NCI-H1436 treated with DMSO at 0.1 percent for 48 hours (cell line): ENCODE data around the gene RCOR3.
"Not testable (repeated sequence)": the region's sequence is repeated elsewhere in the genome, so short reads cannot be mapped to it uniquely, and the experiment has no call there.

Experiments
- DNase-seq: peaks from one replicate; lab custom pipeline; 2025; lab: John Stamatoyannopoulos, UW

RCOR3 gene

GRCh38 chr1:211260141-211261107, 1.3 kb downstream of the RCOR3 start:
- DNase-seq = no peak

- no peak for DNase-seq
Observed at GRCh38 chr1:211261229-211261628, 2.1 kb downstream of the RCOR3 start.

- DNase-seq = not testable (repeated sequence)
Observed at GRCh38 chr1:211263022-211263421, 3.9 kb downstream of the RCOR3 start.

- no peak for DNase-seq
Observed at GRCh38 chr1:211267204-211267857, 8.2 kb downstream of the RCOR3 start.

GRCh38 chr1:211279340-211279739, 20.2 kb downstream of the RCOR3 start:
- no peak for DNase-seq

- no peak for DNase-seq
Observed at GRCh38 chr1:211280910-211281309, 21.7 kb downstream of the RCOR3 start.

- DNase-seq = no peak
Observed at GRCh38 chr1:211281320-211282022, 22.3 kb downstream of the RCOR3 start.

GRCh38 chr1:211282023-211282373, 22.8 kb downstream of the RCOR3 start:
- DNase-seq = no peak

GRCh38 chr1:211285196-211285595, 26.0 kb downstream of the RCOR3 start:
- no peak for DNase-seq

GRCh38 chr1:211287218-211287617, 28.1 kb downstream of the RCOR3 start:
- DNase-seq = no peak

- no peak for DNase-seq
Observed at GRCh38 chr1:211292411-211292810, 33.2 kb downstream of the RCOR3 start.

- DNase-seq = no peak
Observed at GRCh38 chr1:211296396-211296795, 37.2 kb downstream of the RCOR3 start.

- DNase-seq = no peak
Observed at GRCh38 chr1:211305044-211305443, 45.9 kb downstream of the RCOR3 start.

GRCh38 chr1:211309617-211310016, 50.5 kb downstream of the RCOR3 start:
- DNase-seq = no peak

- no peak for DNase-seq
Observed at GRCh38 chr1:211313392-211313791, 54.2 kb downstream of the RCOR3 start.

GRCh38 chr1:211318576-211319280, 59.6 kb downstream of the RCOR3 start:
- no peak for DNase-seq

GRCh38 chr1:211319892-211320291, 60.7 kb downstream of the RCOR3 start:
- DNase-seq = no peak

- no peak for DNase-seq
Observed at GRCh38 chr1:211320980-211321379, 61.8 kb downstream of the RCOR3 start.

GRCh38 chr1:211321646-211322045, 62.5 kb downstream of the RCOR3 start:
- DNase-seq = not testable (repeated sequence)

- peak; percentile 48 for DNase-seq
Observed at GRCh38 chr1:211323156-211324063, 64.2 kb downstream of the RCOR3 start.
